ENCODE data around the gene MED6. TPM values are rescaled to one million over a fixed set of nuclear protein-coding genes. Genes with fewer than 3 reads are reported as not detected.

The MED6 gene
- total RNA-seq, 4 donors from 2014 or later = 18.2 to 47.9 (median 32.2) TPM

DNA sequence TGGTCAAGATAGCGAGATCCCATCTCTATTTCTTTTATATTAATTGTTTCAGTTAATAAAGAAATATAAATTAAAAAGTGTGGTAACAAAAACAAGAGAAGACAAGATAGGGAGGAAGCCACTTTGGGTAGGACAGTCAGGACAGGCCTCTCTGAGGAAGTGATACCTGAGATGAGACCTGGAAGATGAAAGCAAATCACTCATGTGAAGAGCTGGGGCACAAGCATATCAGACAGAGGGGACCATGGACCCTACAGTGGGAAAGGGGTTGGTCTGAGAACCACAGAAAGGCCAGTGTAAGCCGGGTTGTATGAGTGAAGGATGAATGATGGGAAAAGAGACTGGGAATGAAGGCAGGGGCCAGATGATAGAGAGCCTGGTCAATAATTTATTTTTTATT is 1.8 kb upstream of the MED6 start:
- TF ChIP-seq POLR2A (IDR thresholded peaks at IDR 0.05) = no peak
- TF ChIP-seq, protein P1, sequence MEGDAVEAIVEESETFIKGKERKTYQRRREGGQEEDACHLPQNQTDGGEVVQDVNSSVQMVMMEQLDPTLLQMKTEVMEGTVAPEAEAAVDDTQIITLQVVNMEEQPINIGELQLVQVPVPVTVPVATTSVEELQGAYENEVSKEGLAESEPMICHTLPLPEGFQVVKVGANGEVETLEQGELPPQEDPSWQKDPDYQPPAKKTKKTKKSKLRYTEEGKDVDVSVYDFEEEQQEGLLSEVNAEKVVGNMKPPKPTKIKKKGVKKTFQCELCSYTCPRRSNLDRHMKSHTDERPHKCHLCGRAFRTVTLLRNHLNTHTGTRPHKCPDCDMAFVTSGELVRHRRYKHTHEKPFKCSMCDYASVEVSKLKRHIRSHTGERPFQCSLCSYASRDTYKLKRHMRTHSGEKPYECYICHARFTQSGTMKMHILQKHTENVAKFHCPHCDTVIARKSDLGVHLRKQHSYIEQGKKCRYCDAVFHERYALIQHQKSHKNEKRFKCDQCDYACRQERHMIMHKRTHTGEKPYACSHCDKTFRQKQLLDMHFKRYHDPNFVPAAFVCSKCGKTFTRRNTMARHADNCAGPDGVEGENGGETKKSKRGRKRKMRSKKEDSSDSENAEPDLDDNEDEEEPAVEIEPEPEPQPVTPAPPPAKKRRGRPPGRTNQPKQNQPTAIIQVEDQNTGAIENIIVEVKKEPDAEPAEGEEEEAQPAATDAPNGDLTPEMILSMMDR (IDR thresholded peaks at IDR 0.05) = no peak
- TF ChIP-seq EP300 (IDR thresholded peaks at IDR 0.05) = no peak
- no peak for TF ChIP-seq POLR2AphosphoS5 (IDR thresholded peaks at IDR 0.05)
- Histone ChIP-seq H3K36me3 (no peaks in the 10 kb centered on the region), H3K27me3 (peaks cover 18% of the 10 kb centered on the region), H3K4me1 (peaks cover 7 to 21% (median 8%) of the 10 kb centered on the region in 3 donors), H3K4me3 (no peak overlapping the region), H3K9me3 (no peaks in the 10 kb centered on the region), H3K27ac (no peak overlapping the region)
- no peak for ATAC-seq
- WGBS, 2 donors (ENCODE audit: low coverage in 1 of 2) = 100% methylated on average over 1 to 2 of the region's 2 CpGs

DNA sequence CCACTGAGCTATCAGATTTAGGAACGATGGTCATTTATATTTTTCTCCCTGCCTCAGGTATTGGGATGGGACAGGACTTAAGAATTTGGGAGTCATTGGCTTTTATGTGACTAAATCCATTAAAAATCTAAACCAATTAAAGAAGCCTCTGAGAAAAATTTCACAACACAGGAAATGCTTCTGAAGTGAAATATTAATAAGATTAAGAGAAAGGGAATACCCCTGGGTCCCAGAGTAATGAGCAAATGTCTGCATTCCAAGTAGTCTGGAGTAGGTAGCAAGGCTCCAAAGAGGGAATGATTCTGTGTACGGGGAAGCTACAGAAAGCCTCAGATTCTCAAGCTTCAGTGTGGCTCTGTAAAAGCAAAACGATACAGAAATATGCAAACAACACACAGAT is 707 bp upstream of the MED6 start:
- ATAC-seq = no peak

DNA sequence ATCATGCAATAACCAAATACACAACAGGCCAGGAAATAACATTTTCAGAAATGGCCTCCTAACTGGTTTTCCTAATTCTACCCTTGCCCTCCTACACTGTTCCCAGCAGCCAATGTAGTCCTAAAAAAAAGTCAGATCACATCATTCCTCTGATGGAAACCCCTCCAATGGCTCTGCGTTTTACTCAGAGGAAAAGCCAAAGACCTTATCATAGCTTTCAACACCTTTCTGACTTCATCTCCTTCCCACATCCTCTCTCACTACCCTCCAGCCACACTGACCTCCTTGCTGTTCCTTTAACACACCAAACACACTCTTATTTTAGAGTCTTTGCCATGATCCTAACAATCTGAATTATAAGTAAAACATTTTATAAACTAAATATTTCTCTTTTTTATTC is 1.1 kb downstream of the MED6 start:
- no peaks in the 10 kb centered on the region for H3K27me3 ChIP-seq
- WGBS, 2 donors (ENCODE audit: low coverage in 1 of 2) = 46 to 69% methylated on average over 1 of the region's 1 CpG
- no peak overlapping the region for H3K27ac ChIP-seq
- TF ChIP-seq POLR2A (IDR thresholded peaks at IDR 0.05) (no peak), POLR2AphosphoS5 (IDR thresholded peaks at IDR 0.05) (no peak), EP300 (IDR thresholded peaks at IDR 0.05) (no peak)
- TF ChIP-seq, protein P1 (IDR thresholded peaks at IDR 0.05) = no peak
- peaks cover 7 to 21% (median 8%) of the 10 kb centered on the region in 3 donors for H3K4me1 ChIP-seq
- no peak for ATAC-seq
- H3K36me3 ChIP-seq = peaks cover 0 to 23% of the 10 kb centered on the region in 2 donors
- peak overlapping the region; percentile 59 to 99 for H3K4me3 ChIP-seq
- no peaks in the 10 kb centered on the region for H3K9me3 ChIP-seq

More for the DNA sequence above, 707 bp upstream of the MED6 start:
- Histone ChIP-seq H3K9me3 (no peaks in the 10 kb centered on the region), H3K36me3 (peaks cover 0 to 4% of the 10 kb centered on the region in 2 donors), H3K4me3 (peak overlapping the region; percentile 59 to 99), H3K4me1 (peaks cover 7 to 21% (median 8%) of the 10 kb centered on the region in 3 donors), H3K27ac (peak overlapping the region; percentile 29 to 78 (median 70)), H3K27me3 (peaks cover 11% of the 10 kb centered on the region)
- WGBS, 2 donors (ENCODE audit: low coverage in 1 of 2) = 14 to 37% methylated on average over 3 of the region's 3 CpGs
- TF ChIP-seq EP300 (IDR thresholded peaks at IDR 0.05) (no peak), POLR2AphosphoS5 (IDR thresholded peaks at IDR 0.05) (no peak), POLR2A (IDR thresholded peaks at IDR 0.05) (no peak)
- TF ChIP-seq, protein P1 (IDR thresholded peaks at IDR 0.05) = no peak

DNA sequence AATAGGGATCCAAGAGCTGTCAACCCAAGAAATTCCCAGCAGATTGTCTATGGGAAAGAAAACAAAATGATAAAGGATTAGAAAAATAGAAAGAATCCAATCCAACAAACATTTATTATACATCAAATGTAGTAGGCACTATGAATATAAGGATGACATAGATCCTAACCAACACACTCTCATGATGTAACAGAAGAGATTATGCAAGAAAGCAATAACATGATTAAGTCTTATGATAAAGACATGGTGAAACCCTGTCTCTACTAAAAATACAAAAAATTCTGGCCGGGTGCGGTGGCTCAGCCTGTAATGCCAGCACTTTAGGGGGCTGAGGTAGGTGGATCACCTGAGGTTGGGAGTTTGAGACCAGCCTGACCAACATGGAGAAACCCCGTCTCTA is 2.7 kb downstream of the MED6 start:
- Histone ChIP-seq H3K27me3 (no peaks in the 10 kb centered on the region), H3K4me3 (no peak overlapping the region), H3K9me3 (no peaks in the 10 kb centered on the region), H3K27ac (no peak overlapping the region), H3K4me1 (peaks cover 7 to 21% (median 8%) of the 10 kb centered on the region in 3 donors), H3K36me3 (peaks cover 0 to 39% of the 10 kb centered on the region in 2 donors)
- TF ChIP-seq POLR2AphosphoS5 (IDR thresholded peaks at IDR 0.05) (no peak), EP300 (IDR thresholded peaks at IDR 0.05) (no peak), POLR2A (IDR thresholded peaks at IDR 0.05) (no peak)
- TF ChIP-seq, protein P1 (IDR thresholded peaks at IDR 0.05) = no peak
- 92 to 93% methylated on average over 3 of the region's 3 CpGs for WGBS, 2 donors (ENCODE audit: low coverage in 1 of 2)
- no peak for ATAC-seq

DNA sequence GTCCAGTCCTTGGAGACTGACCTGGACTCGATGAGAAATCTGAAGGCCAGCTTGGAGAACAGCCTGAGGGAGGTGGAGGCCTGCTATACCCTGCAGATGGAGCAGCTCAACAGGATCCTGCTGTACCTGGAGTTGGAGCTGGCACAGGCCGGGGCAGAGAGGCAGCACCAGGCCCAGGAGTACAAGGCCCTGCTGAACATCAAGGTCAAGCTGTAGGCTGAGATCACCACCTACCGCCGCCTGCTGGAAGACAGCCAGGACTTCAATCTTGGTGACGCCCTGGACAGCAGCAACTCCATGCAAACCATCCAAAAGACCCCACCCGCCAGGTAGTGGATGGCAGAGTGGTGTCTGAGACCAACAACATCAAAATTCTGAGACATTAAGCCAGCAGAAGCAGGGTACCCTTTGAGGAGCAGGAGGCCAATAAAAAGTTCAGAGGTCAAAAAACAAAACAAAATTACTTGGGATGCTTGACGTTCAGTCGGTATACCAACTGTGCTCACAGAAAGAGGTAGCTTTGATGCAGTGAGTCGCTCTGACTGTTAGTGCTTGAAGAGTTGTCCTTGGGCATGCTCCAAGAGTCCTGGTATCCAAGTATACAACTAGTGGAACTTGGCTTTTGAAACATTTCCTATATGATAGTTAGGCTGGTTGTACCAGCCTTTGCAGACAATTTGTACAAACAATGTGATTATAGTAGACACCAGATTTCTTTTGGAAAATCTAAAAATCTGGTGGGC is 4.8 kb downstream of the MED6 start:
- Histone ChIP-seq H3K27ac (no peak overlapping the region), H3K36me3 (peaks cover 0 to 60% of the 10 kb centered on the region in 2 donors), H3K9me3 (no peaks in the 10 kb centered on the region), H3K27me3 (no peaks in the 10 kb centered on the region), H3K4me3 (no peak overlapping the region), H3K4me1 (peaks cover 7 to 15% (median 8%) of the 10 kb centered on the region in 3 donors)
- TF ChIP-seq POLR2A (IDR thresholded peaks at IDR 0.05) (no peak), POLR2AphosphoS5 (IDR thresholded peaks at IDR 0.05) (no peak), EP300 (IDR thresholded peaks at IDR 0.05) (no peak)
- TF ChIP-seq, protein P1 (IDR thresholded peaks at IDR 0.05) = no peak
- no peak for ATAC-seq
- WGBS, 2 donors (ENCODE audit: low coverage in 1 of 2) = 81 to 88% methylated on average over 4 to 6 of the region's 9 CpGs

Measured in gastroesophageal sphincter (tissue), 4 donors.